Ishikawa (cell line): ENCODE results near the gene CHD8.

ENCODE experiments used
- EGR1 ChIP-seq: IDR thresholded peaks from 2 replicates; pipeline ENCODE4 v1.6.1; 2012
- EP300 ChIP-seq: IDR thresholded peaks from 2 replicates; pipeline ENCODE4 v1.6.1; 2012; ENCODE audit warnings: borderline replicate concordance
- FOXM1 ChIP-seq: IDR thresholded peaks from 2 replicates; pipeline ENCODE4 v1.6.1; 2012; ENCODE audit warnings: low read depth, borderline replicate concordance
- MAX ChIP-seq: IDR thresholded peaks from 2 replicates; pipeline ENCODE4 v1.6.1; 2012
- NFIC ChIP-seq: IDR thresholded peaks from 2 replicates; pipeline ENCODE4 v1.6.1; 2012
- RAD21 ChIP-seq: IDR thresholded peaks from 2 replicates; pipeline ENCODE4 v1.6.1; 2012; ENCODE audit warnings: low read depth
- REST ChIP-seq: IDR thresholded peaks from 2 replicates; pipeline ENCODE4 v1.6.1; 2012; ENCODE audit warnings: low read depth, mild to moderate bottlenecking
- TAF1 ChIP-seq: IDR thresholded peaks from 2 replicates; pipeline ENCODE4 v1.6.1; 2012; ENCODE audit warnings: low read depth, mild to moderate bottlenecking
- TEAD4 ChIP-seq: IDR thresholded peaks from 2 replicates; pipeline ENCODE4 v1.6.1; 2012
- USF1 ChIP-seq: IDR thresholded peaks from 2 replicates; pipeline ENCODE4 v1.6.1; 2012
- YY1 ChIP-seq: IDR thresholded peaks from 2 replicates; pipeline ENCODE4 v1.6.1; 2012; ENCODE audit warnings: low read depth
- ZBTB7A ChIP-seq: IDR thresholded peaks from 2 replicates; pipeline ENCODE4 v1.6.1; 2012; ENCODE audit warnings: low read depth

GRCh38 chr14:21414137-21414631, 41.7 kb downstream of the CHD8 start:
- TF ChIP-seq EP300 (no peak), YY1 (no peak), REST (no peak), RAD21 (no peak), NFIC (no peak), FOXM1 (no peak), TAF1 (no peak), EGR1 (no peak), MAX (no peak), ZBTB7A (no peak), USF1 (no peak), TEAD4 (no peak)
